H9 (cell line): ENCODE measurements around the gene ZNF423. TPM values are rescaled to one million over a fixed set of nuclear protein-coding genes. Genes with fewer than 3 reads are reported as not detected.

Experiments used
- DNase-seq: peaks from one replicate; pipeline ENCODE4 v3.0.0-alpha.2; 2017
- H2AFZ ChIP-seq: one replicate; pipeline ENCODE4 v1.6.1; 2013; ENCODE audit warnings: mild to moderate bottlenecking, low read length, control low read depth, moderate library complexity
- H2AK5ac ChIP-seq: 2 replicates; pipeline ENCODE4 v1.6.1; 2013; ENCODE audit warnings: low read length, control low read depth, mixed read lengths; ENCODE audit not compliant: insufficient read length
- H2BK120ac ChIP-seq: one replicate; pipeline ENCODE4 v1.6.1; 2013; ENCODE audit warnings: low read depth, mild to moderate bottlenecking, low read length, control low read depth, inconsistent platforms; ENCODE audit not compliant: poor library complexity, severe bottlenecking
- H2BK12ac ChIP-seq: 2 replicates; pipeline ENCODE4 v1.6.1; 2013; ENCODE audit warnings: low read length, control low read depth, mixed read lengths, low read depth; ENCODE audit not compliant: insufficient read length
- H2BK15ac ChIP-seq: 2 replicates; pipeline ENCODE4 v1.6.1; 2013; ENCODE audit warnings: low read depth, low read length, control low read depth
- H2BK20ac ChIP-seq: one replicate; pipeline ENCODE4 v1.6.1; 2013; ENCODE audit warnings: low read depth, mild to moderate bottlenecking, low read length, control low read depth, inconsistent platforms; ENCODE audit not compliant: poor library complexity, severe bottlenecking
- H2BK5ac ChIP-seq: 2 replicates; pipeline ENCODE4 v1.6.1; 2013; ENCODE audit warnings: low read length, control low read depth, mixed read lengths; ENCODE audit not compliant: insufficient read length
- H3K14ac ChIP-seq: 2 replicates; pipeline ENCODE4 v1.6.1; 2013; ENCODE audit warnings: low read length, control low read depth; ENCODE audit not compliant: insufficient read depth
- H3K18ac ChIP-seq: 2 replicates; pipeline ENCODE4 v1.6.1; 2013; ENCODE audit warnings: low read depth, mild to moderate bottlenecking, mixed read lengths, low read length, control low read depth; ENCODE audit not compliant: insufficient read length
- H3K23ac ChIP-seq: 2 replicates; pipeline ENCODE4 v1.6.1; 2013; ENCODE audit warnings: low read length, control low read depth, mixed read lengths, low read depth; ENCODE audit not compliant: insufficient read length
- H3K23me2 ChIP-seq: 2 replicates; pipeline ENCODE4 v1.6.1; 2013; ENCODE audit warnings: low read depth, mild to moderate bottlenecking, mixed read lengths, low read length, control low read depth; ENCODE audit not compliant: insufficient read length, poor library complexity, severe bottlenecking
- H3K27ac ChIP-seq: 2 replicates; pipeline ENCODE4 v1.5.1; 2013; ENCODE audit warnings: low read length, control low read depth, mixed read lengths, low read depth; ENCODE audit not compliant: insufficient read length
- H3K27me3 ChIP-seq: 2 replicates; pipeline ENCODE4 v1.6.1; 2013; ENCODE audit warnings: low read length, control low read depth, inconsistent platforms; ENCODE audit not compliant: insufficient read depth
- H3K4ac ChIP-seq: 2 replicates; pipeline ENCODE4 v1.6.1; 2013; ENCODE audit warnings: low read depth, mild to moderate bottlenecking, control low read depth, inconsistent platforms, low read length, moderate library complexity
- H3K4me1 ChIP-seq: 2 replicates; pipeline ENCODE4 v1.6.1; 2013; ENCODE audit warnings: low read length, control low read depth, inconsistent platforms; ENCODE audit not compliant: insufficient read depth
- H3K4me2 ChIP-seq: 2 replicates; pipeline ENCODE4 v1.6.1; 2013; ENCODE audit warnings: low read length, control low read depth, mixed read lengths; ENCODE audit not compliant: insufficient read length, insufficient read depth
- H3K56ac ChIP-seq: 2 replicates; pipeline ENCODE4 v1.6.1; 2013; ENCODE audit warnings: low read depth, mild to moderate bottlenecking, mixed read lengths, low read length, control low read depth; ENCODE audit not compliant: insufficient read length
- H3K79me1 ChIP-seq: 2 replicates; pipeline ENCODE4 v1.6.1; 2013; ENCODE audit warnings: low read depth, mild to moderate bottlenecking, moderate library complexity, low read length, control low read depth, inconsistent platforms; ENCODE audit not compliant: insufficient read depth, poor library complexity, severe bottlenecking
- H3K79me2 ChIP-seq: 2 replicates; pipeline ENCODE4 v1.6.1; 2013; ENCODE audit warnings: low read length, control low read depth, inconsistent platforms; ENCODE audit not compliant: insufficient read depth
- H3K9ac ChIP-seq: 2 replicates; pipeline ENCODE4 v1.6.1; 2013; ENCODE audit warnings: low read length, control low read depth, mixed read lengths; ENCODE audit not compliant: insufficient read length; ENCODE audit errors: extremely low read depth
- H3K9me3 ChIP-seq: one replicate; pipeline ENCODE4 v1.6.1; 2013; ENCODE audit warnings: low read depth, low read length, inconsistent platforms; ENCODE audit not compliant: control insufficient read depth
- H3T11ph ChIP-seq: one replicate; pipeline ENCODE4 v1.6.1; 2013; ENCODE audit warnings: mild to moderate bottlenecking, low read length, control low read depth, inconsistent platforms
- H4K20me1 ChIP-seq: one replicate; pipeline ENCODE4 v1.6.1; 2013; ENCODE audit not compliant: control insufficient read depth, insufficient read length, insufficient read depth
- H4K5ac ChIP-seq: 2 replicates; pipeline ENCODE4 v1.6.1; 2013; ENCODE audit warnings: low read depth, mild to moderate bottlenecking, mixed read lengths, low read length, control low read depth; ENCODE audit not compliant: insufficient read length
- H4K8ac ChIP-seq: replicated peaks from 2 replicates; pipeline ENCODE4 v1.6.1; 2013; ENCODE audit warnings: low read length, control low read depth, mixed read lengths, low read depth; ENCODE audit not compliant: insufficient read length
- H4K91ac ChIP-seq: 2 replicates; pipeline ENCODE4 v1.6.1; 2013; ENCODE audit warnings: low read depth, mild to moderate bottlenecking, moderate library complexity, mixed read lengths, low read length, control low read depth; ENCODE audit not compliant: insufficient read length
- H3K27ac Mint-ChIP-seq, 3 experiments: 2 replicates in 2 of 3; 3 replicates in 1 of 3; pipeline ENCODE4 v1.8.0; 2020 to 2021; ENCODE audit warnings: mixed read lengths in 3 of 3, mild to moderate bottlenecking in 1 of 3, moderate library complexity in 1 of 3
- H3K27me3 Mint-ChIP-seq: 2 replicates; pipeline ENCODE4 v1.8.0; 2021; ENCODE audit warnings: low read depth, mild to moderate bottlenecking, moderate library complexity, mixed read lengths
- H3K36me3 Mint-ChIP-seq, 3 experiments: 2 replicates in 2 of 3; 3 replicates in 1 of 3; pipeline ENCODE4 v1.8.0; 2020 to 2021; ENCODE audit warnings: low read depth in 3 of 3, mixed read lengths in 3 of 3; ENCODE audit not compliant: insufficient read depth in 1 of 3
- H3K4me1 Mint-ChIP-seq, 2 experiments: 2 replicates each; pipeline ENCODE4 v1.8.0; 2020; ENCODE audit warnings: mixed read lengths in 2 of 2
- H3K4me3 Mint-ChIP-seq, 2 experiments: 2 replicates in 1 of 2; 3 replicates in 1 of 2; pipeline ENCODE4 v1.8.0; 2020 to 2021; ENCODE audit warnings: mild to moderate bottlenecking in 2 of 2, mixed read lengths in 2 of 2, moderate library complexity in 1 of 2
- H3K9me3 Mint-ChIP-seq, 2 experiments: 2 replicates in 1 of 2; 3 replicates in 1 of 2; pipeline ENCODE4 v1.8.0; 2020; ENCODE audit warnings: mild to moderate bottlenecking in 2 of 2, mixed read lengths in 2 of 2, moderate library complexity in 1 of 2
- WGBS: extraction: QIAGEN DNeasy Blood & Tissue Kit; methylation state at CpG from one replicate; pipeline ENCODE4 v1.1.7; 2013; ENCODE audit warnings: missing lambda C conversion rate, low lambda C conversion rate, mixed read lengths; ENCODE audit not compliant: insufficient read length; ENCODE audit errors: extremely low coverage; 5-methylcytosine and 5-hydroxymethylcytosine counted together
- total RNA-seq: library from RNA; stranded (reverse); gene quantifications from 2 replicates; pipeline ENCODE4 v1.2.1, GENCODE V29; 2021
- TF ChIP-seq, protein P1 (sequence below): fragments of 200-600 bp; sonication (generic); conservative IDR thresholded peaks from 3 replicates; pipeline ENCODE4 v1.8.0; 2021; ENCODE audit warnings: antibody characterized with exemption, mild to moderate bottlenecking

ZNF423 gene
- total RNA-seq, 1 experiment from 2014 or later, result 51.5 TPM

DNA sequence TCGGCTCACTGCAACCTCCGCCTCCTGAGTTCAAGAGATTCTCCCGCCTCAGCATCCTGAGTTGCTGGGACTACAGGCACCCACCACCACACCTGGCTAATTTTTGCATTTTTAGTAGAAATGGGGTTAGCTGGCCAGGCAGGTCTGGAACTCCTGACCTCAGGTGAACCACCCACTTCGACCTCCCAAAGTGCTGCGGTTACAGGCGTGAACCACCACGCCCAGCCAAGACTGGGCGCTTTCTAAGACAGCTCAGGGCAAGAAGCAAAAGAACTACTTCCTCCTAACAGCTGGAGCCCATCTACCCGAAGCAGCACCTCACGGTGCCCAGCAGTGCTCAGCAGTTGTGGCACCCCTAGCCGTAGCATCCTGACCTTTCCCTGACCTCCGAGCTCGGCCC is 109.4 kb downstream of the ZNF423 start:
- Mint-ChIP-seq H3K27me3 (no peaks in the 10 kb centered on the region; the same call in 1 of the 2 replicates), H3K36me3 (0 out of 7 replicates have a peak, but pooled peaks cover 0 to 2% (median 0%) of the 10 kb centered on the region in 3 experiments), H3K4me1 (peaks cover 46 to 48% of the 10 kb centered on the region in 2 experiments), H3K27ac (no peak overlapping the region; a peak in 2 of 7 replicates), H3K4me3 (no peak overlapping the region), H3K9me3 (no peaks in the 10 kb centered on the region)
- H2BK120ac ChIP-seq, result no peak overlapping the region
- H3K27me3 ChIP-seq, result no peaks in the 10 kb centered on the region
- no peak overlapping the region for H3K4ac ChIP-seq
- WGBS, result no CpG with 5 or more reads among the region's 13 CpGs
- H2BK15ac ChIP-seq, result no peak overlapping the region
- no peak overlapping the region for H3K27ac ChIP-seq
- H3K18ac ChIP-seq, result no peak overlapping the region
- H3K79me1 ChIP-seq, result no peaks in the 10 kb centered on the region
- H4K5ac ChIP-seq, result no peak overlapping the region
- no peak overlapping the region for H2AK5ac ChIP-seq
- DNase-seq, result no peak
- H3T11ph ChIP-seq, result no peak overlapping the region
- no peak overlapping the region for H4K8ac ChIP-seq
- H2BK20ac ChIP-seq, result no peak overlapping the region
- H3K56ac ChIP-seq, result no peak overlapping the region
- TF ChIP-seq, protein P1, sequence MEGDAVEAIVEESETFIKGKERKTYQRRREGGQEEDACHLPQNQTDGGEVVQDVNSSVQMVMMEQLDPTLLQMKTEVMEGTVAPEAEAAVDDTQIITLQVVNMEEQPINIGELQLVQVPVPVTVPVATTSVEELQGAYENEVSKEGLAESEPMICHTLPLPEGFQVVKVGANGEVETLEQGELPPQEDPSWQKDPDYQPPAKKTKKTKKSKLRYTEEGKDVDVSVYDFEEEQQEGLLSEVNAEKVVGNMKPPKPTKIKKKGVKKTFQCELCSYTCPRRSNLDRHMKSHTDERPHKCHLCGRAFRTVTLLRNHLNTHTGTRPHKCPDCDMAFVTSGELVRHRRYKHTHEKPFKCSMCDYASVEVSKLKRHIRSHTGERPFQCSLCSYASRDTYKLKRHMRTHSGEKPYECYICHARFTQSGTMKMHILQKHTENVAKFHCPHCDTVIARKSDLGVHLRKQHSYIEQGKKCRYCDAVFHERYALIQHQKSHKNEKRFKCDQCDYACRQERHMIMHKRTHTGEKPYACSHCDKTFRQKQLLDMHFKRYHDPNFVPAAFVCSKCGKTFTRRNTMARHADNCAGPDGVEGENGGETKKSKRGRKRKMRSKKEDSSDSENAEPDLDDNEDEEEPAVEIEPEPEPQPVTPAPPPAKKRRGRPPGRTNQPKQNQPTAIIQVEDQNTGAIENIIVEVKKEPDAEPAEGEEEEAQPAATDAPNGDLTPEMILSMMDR, result no peak
- no peaks in the 10 kb centered on the region for H3K23me2 ChIP-seq
- H3K23ac ChIP-seq, result no peak overlapping the region
- no peaks in the 10 kb centered on the region for H3K9me3 ChIP-seq
- H4K20me1 ChIP-seq, result no peaks in the 10 kb centered on the region
- no peak overlapping the region for H4K91ac ChIP-seq
- H3K4me2 ChIP-seq, result no peak overlapping the region
- H3K4me1 ChIP-seq, result peaks cover 7% of the 10 kb centered on the region; the same call in 1 of the 2 replicates
- H3K9ac ChIP-seq, result no peak overlapping the region
- H2BK12ac ChIP-seq, result no peak overlapping the region
- no peak overlapping the region for H2AFZ ChIP-seq
- H3K79me2 ChIP-seq, result no peaks in the 10 kb centered on the region; the same call in 1 of the 2 replicates
- no peak overlapping the region for H2BK5ac ChIP-seq
- H3K14ac ChIP-seq, result peak overlapping the region; percentile 31; the same call in 1 of the 2 replicates
